Femur (tissue), 1 donor: ENCODE data around the gene TMEM217.

Source experiments
- DNase-seq: peaks from one replicate; pipeline ENCODE4 v3.0.0-alpha.2; 2017

TMEM217 gene

DNA sequence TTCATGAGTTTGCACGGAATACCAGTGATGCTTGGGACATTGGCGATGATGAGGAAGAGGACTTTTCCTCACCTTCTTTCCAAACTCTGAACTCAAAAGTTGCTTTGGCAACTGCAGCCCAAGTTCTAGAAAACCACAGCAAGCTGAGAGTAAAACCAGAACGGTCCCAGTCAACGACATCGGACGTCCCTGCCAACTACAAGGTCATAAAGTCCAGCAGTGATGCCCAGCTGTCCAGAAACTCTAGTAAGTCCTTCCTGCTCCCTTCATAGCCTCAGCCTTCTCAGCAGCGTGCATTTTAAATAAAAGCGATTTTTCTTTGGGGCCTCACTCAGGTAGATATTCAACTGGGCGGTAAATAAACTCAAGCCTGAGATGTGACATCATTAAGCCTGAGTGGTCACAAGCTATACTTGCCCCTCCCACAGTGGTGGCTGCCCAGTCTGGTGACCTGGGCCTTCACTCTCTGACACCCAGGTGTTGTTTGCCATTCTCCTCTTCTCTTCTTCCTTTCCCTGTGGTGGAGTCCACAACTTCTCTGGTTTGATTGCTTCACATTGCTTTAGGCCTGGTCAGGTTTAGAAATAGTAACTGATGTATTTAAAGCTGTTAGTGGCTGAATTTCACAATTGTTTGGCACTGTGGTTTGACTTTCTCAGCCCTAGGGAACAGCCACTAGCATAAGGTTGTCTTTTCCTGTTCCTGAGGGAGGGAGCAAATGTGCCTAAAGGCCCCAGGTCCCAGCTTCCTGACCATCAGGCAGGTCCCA is 21.6 kb upstream of the TMEM217 start:
- DNase-seq, result no peak

DNA sequence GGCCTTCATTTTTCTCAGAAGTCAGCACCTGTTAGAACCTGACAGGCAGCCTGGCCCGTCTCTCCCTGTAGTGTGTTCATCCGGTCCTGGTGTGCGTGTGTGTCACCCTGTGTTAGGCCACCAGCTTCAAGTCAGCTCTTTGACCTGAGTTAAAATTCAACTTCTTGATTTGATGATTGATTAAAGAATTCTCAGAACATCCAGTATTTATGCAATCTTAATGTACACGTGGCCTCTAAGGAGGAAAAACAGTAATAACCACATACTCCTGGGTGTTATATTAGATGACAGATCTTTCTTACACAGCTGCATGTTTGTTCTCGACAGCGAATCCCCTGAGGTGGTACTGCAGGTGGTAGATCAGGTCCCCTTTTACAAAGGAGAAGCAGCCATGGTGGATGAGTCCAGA is 19.1 kb upstream of the TMEM217 start:
- no peak for DNase-seq

DNA sequence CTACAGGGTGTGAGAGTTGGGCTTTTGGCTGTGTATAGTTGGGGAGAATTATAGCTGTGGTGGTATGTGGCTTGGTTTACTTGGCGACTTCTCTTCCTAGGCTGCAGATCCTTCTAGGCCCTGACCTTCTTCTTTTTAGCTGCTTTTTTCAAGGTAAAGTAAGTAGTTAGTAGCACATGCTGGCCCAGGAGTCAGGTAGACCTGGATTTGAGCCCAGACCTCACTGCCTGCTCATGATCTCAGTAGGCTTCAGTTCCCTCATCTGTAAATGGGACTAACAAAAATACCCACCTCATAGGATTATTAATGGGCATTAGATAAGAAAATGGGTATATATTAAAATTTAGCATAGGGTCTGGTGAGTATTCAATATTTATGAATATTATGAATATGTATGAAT is 17.4 kb upstream of the TMEM217 start:
- DNase-seq, result no peak

DNA sequence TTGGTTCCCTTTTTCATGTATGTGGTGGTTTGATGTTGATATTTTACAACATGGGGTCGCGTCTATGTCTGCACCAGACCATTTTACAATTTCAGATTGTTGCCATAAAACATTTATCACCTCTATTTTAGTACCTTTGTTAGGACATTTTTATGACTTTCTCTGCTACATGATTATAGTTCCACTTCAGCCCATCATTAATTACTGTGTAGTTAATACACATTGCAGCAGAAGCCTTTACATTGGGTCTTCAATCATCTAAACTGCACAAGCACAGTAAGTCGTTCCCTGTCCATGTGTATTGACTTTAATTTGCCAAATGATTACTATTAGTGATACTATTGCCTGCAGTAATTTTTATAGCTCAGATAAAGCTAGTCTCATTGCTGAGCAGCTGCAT is 15.7 kb upstream of the TMEM217 start:
- no peak for DNase-seq

DNA sequence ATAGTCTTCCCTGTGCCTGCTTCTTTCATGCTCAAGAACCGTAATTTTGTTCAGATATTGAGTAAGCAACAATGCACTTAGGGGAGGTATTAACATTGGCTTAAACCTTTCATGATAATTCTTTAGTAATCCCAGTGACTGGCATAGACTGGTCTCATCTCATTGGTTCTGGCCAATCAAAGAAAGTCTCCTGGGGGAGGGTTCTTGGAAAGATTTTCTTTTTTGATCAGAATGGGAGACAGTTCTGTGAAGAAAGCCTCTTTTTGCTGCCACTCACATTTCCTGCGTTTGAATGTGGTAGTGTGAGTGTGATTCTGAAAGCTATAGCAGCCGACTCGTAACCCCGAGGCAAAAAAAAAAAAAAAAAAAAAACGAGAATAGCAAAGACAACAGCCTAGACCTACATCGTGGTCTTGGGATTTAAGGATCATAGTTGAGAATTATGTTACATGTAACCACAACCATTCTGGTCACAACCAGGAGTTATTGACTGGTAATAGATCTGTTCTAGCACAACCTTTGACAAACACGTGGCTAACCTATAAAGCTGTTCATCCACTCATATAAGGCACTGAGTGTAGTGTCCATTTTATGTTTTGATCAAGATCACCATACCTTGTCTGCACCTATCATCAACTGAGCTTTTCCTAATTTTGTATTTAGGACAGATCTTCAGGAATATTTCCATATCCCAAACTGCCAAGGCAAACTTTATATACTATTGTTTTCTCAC is 15.1 kb upstream of the TMEM217 start:
- no peak for DNase-seq

DNA sequence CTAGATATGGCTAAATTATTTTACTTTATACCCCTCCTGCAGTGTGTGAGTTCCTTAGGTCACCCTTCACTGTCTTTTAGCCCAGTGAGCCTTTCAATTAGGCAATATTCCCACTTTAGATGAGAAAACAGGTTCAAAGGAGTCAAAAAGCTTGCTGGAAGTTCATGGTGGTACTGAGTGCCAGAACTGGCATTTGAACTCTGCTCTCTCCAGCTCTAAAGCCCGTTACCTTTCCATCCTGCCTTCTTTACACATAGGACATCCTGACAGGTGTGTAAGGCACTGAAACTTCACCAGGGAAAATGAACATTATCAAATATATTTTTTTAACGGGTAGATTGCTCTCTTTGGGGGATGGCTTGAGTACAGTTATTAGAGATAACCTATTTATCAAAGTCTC is 11.2 kb upstream of the TMEM217 start:
- DNase-seq, result no peak

DNA sequence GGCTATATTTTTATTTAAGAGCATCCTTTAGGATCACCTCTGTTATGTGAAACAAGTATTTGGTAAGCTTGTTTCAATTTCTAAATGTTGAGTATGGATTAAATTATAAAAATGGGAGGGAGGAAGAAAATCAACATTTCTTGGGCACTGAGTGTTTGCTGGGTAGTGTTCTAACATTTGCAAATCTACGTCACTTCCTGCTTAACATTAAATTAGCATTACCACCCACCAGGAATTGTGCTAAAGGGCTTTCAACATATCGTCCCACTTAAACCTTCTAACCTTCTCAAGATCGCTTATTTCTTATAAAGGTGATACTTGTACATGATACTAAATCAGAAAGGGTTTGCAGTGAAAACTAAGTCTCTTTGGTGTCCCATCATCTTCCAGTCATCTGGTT is 7.9 kb upstream of the TMEM217 start:
- DNase-seq, result no peak

DNA sequence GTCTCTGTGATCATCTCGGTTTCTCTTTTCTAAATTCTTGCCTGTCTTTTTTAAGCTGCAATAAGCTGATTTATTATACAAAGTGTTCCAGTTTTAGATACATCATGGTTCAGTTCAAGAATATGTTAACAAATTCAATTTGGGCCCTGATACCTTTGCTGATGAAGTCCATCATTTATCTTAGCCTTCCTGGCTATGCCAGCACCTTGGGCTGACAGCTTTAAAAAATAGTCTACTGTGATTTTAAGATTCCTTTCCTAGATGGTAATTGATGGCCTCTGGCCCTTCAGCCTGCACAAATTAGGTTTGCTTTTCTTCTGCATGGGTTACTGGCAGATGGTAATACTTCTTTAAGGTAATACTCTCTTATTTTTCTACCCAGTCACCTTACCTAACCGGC is 7.1 kb upstream of the TMEM217 start:
- DNase-seq, result no peak

DNA sequence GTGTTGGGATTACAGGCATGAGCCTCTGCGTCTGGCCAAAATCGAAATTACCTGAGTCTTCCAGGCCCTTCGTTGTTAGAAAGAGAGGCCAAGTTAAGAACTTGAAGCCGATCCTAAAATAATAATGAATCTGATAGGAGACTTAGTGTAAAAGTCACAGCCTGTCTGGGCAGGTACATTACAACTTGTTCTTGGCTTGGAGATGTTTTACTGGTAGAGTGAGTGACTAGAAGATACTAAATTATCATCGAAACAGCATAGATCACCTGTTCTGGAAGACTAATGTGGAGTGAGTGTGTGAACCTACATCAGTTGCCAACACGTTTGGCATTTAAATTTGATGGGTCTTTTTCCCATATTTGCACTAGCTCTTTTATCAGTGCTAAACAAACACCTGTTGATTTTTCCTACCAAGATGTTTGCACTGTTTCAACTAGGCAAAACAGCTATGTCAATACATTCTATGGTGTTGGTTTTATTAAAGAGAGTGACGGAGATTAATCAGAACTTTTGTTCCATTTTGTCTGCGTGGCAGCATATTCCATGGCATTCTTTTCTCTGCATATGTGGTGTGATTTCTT is 4.6 kb upstream of the TMEM217 start:
- DNase-seq, result no peak

DNA sequence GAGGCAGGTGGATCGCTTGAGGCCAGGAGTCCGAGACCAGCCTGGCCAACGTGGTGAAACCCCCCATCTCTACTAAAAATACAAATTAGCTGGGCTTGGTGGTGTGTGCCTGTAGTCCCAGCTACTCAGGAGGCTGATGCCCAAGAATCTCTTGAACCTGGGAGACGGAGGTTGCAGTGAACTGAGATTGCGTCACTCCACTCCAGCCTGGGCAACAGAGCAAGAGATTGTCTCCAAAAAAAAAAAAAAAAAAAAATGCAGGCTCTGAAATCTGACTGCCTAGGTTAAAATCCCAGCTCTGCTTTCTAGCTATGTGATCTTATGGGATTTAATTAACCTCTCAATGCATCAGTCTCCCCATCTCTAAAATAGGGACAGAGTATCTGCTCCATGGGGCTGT is 3.3 kb upstream of the TMEM217 start:
- DNase-seq, result no peak

DNA sequence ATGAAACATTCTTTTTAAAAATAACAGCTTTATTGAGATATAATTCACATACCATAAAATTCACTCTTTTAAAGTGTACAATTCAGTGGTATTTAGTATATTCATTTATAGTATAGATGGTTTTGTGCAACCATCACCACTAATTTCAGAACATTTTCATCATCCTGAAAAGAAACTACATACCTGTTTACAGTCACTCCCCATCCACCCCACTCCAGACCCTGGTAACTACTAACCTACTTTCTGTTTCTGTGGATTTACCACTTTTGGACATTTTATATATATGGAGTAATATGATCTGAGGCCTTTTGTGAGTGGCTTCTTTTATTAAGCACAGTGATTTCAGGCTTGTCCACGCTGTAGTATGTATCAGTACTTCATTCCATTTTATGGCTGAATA is 2.5 kb upstream of the TMEM217 start:
- DNase-seq, result no peak

DNA sequence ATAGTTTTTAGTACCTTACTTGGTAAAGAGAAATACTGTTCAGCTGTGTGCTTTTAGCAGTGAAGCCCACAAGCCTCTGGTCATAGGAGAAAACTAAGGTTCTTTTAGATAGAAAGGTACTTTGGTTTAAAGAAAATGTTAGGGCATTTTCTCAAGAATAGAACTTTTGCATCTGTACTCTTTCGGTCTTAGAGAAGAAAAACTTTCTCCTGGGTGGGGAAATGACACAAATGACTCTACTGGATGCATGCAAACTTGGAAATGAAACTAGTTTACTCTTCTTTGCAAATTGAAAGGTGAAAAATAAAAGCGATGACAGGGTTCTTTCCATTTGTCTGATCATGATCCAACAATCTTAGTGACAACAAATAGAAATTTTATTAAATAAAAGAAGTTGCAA is 2.1 kb upstream of the TMEM217 start:
- DNase-seq, result no peak

DNA sequence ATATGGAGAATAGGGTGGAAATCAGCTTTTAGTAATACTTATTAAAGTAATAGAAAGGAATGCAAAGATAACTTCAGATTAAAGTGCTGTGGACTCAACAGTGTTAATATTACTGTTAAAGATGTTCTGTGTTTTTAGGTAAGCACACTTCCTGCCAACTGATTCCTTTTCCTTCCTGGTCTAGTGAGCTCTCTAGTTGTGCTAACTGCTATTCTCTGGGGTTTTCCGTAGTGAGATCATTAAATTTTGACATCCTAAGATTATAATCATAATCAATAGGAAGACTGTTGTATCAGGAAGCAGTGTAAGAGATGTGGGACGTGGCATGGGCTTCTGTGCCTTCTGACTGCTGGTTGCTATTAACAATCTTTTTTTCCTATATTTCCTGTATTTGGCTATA is 1.2 kb upstream of the TMEM217 start:
- no peak for DNase-seq

DNA sequence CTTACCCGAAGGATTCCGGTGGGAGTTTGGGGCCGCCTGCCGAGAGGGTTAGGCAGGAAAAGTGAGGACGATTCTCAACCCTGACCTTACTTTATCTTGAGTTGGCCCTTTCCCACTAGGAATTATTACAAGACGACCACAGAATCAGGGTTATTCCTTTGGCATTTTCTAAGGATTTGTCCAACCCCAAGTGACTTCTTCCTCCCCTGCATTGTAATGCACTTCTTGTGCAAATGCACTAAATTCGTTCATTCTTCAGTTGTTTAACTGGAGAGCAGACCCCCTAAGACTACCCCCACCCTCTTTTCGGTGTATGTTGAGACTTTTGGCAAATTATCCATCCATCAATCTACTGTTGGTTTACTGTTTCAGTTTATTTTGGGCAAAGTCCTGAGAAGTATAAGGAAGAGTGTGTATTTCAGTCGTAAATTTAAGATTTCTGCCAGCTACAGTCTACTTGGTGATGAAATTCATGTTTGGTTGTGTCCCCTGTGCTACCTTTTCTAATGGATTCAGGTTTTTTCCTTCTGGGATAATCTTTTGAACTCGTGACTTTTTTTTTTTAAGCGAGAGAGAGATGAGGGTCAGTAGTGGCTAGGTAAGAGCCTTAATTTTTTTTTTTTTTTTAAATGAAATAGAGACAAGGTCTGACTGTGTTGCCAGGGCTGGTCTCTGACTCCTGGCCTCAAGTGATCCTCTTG is 611 bp upstream of the TMEM217 start:
- DNase-seq, result no peak

DNA sequence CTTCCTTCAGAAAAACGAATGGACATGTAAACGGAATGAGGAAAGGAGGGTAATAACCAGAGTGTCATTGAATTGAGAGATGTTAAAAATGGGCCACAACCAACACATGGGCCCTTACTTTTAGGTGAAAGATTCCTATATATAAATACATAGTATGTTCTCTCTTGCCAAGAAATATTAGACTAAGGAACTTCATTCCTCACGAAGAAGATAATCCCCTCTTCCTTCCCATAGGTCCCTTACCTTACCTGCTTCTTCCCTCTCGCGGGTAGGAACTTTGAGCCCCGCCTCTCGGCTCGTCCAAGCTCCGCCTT is 667 bp downstream of the TMEM217 start:
- DNase-seq, result no peak

DNA sequence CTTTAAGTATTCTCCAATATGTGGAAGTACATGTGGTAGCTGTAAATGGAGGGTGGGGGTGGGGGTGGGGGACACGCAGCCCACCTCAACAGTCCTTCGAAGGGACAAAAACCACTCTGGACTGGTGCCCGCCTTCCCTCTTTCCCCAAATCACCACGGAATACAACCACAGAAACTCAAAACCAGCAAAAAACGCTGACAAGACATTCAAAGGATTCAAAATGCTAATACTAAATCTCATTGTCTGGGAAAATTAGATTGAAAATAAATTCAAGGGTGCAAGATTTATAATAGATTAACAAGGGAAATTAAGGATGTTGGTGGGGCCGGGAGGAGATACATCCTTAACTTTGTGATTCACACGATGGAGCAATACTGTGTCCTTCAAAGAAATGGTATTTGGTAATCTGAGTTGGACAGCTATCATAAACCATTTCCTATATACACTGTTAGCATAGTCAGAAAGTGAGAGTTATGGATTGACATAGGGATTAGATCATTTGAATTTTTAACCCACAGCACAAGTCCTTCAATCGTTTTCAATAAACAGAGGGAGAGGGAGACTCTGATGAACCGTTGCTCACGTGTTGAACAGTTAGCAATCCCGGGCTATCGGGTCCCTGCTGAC is 1.1 kb downstream of the TMEM217 start:
- no peak for DNase-seq

DNA sequence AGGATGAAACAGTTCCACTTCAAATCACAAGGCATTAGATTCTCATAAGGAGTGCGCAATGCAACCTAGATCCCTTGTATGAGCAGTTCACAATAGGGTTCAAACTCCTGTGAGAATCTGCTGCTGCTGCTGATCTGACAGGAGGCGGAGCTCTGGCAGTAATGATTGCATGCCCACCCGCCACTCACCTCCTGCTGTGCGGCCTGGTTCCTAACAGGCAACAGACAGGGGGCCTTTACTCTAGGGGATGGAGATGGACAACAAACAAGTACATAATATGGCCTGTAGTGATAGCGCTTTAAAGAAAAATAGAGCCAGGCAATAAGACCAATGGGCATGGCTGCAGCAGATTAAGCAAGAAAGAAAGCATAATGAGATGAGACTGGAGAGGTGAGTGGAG is 3.1 kb downstream of the TMEM217 start:
- no peak for DNase-seq

DNA sequence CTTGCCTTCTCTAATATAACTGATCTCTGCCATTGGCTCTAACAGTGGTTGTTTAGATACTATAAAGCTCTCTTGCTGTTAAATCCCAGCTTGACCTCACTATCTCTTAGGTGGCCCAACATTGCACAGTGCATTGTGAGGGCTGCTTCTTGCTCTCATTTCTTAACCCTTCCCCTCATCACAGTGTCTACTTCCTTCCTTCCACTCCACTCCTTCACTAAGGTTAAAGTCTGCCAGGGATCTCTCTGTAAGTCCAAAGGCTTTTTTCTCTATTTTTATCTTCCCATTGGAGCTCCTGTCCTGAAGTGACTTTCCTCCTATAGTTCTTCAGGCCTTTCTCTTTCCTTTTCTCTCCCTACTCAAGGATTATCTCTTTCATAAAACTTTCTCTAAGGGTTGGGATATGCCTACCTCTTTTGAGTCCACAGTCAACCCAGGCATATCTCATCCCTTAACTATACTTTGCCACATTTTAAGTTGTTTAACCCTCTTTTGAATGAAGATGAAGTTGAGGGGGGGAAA is 4.4 kb downstream of the TMEM217 start:
- no peak for DNase-seq

DNA sequence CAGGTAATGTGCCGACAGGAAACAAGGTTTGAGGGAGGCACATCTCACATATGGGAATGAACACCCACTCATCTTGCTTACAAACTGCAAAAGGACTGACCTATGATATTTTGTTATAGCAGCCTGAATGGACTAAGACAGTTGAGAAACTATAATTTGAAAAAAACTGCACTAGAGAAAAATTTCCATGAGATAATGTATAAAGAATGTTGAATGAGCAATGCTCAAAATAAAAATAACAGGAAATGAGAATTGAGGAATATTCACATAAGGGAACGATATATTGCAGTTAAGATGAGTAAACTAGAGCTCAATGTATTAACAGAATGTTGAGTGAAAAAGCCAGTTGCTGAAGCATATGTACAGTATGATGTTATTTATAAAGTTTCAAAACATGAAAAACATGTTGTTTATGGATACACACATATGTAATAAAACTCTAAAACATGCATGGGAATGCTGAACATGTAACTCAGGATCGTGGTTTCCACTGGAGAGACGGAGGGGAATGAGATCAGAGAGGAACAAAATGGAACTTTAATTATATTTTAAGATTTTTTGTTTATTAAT is 6.6 kb downstream of the TMEM217 start:
- no peak for DNase-seq

DNA sequence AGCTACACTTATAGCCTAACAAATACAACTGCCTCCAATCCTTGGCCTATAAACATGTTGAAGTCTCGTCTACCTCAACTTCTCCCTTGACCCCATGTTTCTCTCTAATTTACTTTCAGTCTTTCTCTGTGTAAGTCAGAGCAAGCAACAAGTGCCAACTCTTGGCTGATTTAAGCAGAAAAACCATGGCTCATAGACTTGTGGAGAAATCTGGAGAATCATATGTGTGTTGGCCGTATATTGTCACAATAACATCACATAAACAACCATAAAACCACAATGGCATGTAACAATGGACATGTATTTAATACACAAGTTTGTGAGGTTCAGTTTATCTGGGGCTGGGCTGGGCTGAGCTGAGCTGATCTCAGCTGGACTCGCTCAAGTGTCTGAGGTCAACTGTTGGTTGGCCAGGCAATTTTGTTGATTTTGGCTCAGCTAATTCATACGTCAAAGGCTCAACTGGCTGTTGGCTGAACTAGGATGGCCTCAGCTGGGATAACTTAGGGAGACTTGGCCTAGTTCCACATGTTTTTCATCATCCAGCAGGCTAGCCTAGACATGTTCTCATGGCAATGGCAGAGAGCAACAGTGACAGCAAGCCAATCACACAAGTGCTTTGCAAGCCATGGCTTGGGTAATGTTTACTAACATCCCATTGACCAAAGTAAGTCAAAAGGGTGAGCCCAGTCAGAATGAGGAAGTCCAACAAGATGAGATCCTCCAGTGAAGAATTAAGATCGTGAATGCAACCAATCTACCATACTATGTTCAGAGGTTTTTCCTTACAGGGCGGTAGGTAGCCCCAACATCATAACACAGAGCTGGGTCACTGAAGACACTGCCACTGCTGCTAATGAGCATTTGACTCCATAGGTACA is 13.3 kb downstream of the TMEM217 start:
- peak; percentile 94 for DNase-seq

DNA sequence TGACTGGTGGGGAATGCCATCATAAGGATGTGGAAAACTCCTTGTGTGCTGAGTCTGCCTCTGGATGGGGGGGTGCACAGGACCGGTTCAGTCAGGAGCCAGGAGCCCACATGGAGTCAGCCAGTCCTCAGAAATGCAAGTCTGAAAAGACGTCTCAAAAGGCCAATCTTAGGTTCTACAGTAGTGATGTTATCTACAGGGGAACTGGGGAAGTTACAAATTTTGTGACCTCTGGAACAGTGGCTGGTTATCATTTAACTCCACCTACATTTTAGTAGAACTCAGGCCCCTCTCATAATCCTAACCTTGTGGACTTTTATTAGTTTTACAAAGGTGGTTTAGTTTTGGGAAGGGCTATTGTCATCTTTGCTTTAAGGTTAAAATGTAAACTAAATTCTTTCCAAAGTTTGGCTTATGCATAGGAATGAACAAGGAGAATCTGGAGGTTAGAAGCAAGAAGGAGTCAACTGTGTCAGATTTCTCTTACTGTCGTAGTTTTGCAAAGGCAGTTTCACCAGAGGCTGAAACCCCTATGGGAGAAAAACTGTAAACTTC is 14.1 kb downstream of the TMEM217 start:
- no peak for DNase-seq
